GM18520 (cell line): ENCODE data around the gene SSBP1.
"Not testable (repeated sequence)": the region's sequence is repeated elsewhere in the genome, so short reads cannot be mapped to it uniquely, and the experiment has no call there.

Experiments used
- ATAC-seq: cut with Tn5 transposase; IDR thresholded peaks from one replicate; pipeline ENCODE4 v1.9.1; 2021; ENCODE audit not compliant: unreplicated experiment

The SSBP1 gene, protein sequence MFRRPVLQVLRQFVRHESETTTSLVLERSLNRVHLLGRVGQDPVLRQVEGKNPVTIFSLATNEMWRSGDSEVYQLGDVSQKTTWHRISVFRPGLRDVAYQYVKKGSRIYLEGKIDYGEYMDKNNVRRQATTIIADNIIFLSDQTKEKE

DNA sequence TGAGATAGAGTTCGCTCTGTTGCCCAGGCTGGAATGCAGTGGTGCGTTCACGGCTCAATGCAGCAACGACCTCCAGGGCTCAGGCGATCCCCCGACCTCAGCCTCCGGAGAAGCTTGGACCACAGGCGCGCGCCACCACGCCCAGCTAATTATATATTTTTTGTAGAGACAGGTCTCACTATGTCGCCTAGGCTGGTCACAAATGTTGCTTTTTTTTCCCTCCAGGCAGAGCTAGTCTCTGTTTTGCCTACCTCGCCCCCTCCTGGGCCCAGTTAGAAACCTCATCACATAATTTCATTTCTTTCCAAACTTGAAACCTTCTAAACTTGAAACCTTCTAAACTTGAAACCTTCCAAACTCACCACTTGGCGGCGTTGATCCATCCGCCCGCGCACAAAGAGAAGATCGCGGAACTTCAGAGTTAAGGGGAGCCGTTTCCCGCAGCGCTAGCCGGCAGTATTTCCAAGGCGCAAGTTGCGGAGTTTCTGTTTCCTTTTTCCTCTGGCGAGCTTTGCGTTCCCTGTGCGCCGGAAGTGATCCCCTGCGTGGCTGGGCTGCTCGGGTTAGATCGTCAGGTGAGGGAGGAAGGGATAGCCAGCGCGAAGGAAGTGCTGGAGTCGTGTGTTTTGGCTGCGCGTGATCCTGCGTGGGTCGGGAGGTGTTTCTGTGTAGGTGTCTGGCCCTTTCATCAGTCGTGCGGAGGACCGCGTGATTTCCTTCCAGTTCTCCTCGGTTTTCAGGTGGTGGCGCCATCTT lies at the start of gene SSBP1:
SSBP1 (plus strand) TSS at position 523 of the 756 bp plus-strand sequence. CDS start 809 bp downstream, outside the sequence.
- ATAC-seq: peak; percentile 90

DNA sequence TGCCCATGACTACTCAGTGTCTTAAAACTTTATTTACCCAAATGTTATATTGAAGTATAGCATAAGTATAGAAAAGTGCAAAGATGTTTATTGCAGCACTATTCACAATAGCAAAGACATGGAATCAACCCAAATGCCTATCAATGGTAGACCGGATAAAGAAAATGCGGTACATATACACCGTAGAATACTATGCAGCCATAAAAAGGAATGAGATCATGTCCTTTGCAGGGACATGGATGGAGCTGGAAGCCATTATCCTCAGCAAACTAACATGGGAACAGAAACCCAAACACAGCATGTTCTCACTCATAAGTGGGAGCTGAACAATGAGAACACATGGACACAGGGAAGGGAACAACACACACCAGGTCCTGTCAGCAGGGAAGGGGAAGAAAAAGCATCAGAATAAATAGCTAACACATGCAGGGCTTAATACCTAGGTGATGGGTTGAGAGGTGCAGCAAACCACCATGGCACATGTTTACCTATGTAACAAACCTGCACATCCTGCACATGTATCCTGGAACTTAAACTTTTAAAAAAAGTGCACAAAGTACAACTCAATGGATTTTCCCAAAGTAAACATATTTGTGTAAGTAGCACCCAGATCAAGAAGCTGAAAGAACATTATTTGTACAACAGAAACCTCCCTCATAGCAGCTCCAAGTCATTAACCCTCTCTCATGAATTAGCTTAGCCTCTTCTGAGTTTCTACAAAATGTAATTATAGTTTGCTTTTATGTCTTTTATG lies 48.9 kb upstream of the SSBP1 start:
- not testable (repeated sequence) for ATAC-seq

DNA sequence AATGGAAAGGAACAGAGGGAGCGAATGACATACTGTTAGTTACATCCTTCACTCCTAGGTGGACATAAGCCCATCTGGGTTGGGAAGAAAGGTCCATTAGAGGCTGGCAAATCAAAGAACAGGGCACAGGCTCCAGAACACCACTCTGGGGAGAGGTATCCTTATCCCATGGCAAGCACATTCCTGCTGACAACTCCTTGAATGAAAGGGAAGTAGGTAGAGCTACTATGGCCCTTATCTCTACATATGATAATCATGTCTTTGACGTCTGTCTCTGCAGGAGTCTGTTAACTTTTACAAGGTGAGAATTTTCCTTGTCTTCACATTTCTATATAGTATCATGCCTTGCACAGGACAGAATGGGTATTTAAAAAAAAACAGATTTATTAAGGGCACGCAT lies 46.6 kb upstream of the SSBP1 start:
- no peak for ATAC-seq

DNA sequence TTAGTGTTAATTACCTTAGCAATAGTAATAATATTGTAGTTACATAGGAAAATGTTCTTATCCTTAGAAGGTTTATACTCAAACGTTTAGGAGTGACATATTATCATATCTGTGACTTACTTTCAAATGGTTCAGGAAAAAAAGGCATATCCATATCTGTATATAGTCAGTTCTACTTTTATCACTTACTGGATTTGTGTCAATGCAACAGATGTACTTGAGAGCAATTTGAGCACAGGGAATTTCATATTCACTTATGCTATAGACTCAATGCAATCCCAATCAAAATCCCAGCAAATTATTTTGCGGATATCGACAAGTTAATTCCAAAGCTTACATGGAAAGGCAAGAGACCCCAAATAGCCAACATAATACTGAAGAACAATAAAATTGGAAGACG lies 46.2 kb upstream of the SSBP1 start:
- ATAC-seq: no peak

DNA sequence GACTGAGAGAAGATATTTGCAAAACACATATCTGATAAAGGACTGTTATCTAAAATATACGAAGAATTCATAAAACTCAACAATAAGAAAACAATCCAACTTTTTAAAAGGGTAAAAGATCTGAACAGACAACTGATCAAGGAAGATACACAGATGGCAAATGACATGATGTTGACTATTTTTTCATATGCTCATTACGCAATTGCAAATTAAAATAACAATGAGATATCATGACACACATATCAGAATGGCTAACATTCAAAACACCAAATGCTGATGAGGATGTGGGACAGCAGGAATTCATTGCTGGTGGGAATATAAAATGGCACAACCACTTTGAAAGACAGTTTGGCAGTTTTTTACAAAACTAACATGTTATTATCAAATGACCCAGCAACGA lies 45.1 kb upstream of the SSBP1 start:
- ATAC-seq: no peak

DNA sequence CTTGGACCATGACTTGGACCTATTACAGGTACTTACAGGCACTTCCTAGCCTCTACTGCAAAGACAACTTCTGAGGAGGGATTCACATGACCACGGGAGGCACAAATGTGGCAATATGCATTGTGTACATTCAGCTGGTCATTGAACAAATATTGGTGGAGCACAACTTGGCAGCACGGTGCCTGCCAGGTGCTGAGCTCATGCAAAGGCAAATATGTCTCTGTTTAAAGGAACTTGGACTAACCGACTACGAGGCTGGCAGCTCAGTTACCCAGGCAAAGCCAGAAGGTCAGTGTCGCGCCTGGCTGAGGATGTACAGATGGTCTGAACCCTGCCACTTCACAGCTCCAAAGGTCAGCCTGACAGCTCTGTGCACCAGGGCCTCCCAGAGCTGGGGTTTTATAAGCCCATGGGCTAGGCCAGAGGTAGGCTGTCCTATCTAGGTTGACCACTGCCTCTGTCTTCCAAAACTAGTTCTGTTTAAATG lies 42.3 kb upstream of the SSBP1 start:
- no peak for ATAC-seq

DNA sequence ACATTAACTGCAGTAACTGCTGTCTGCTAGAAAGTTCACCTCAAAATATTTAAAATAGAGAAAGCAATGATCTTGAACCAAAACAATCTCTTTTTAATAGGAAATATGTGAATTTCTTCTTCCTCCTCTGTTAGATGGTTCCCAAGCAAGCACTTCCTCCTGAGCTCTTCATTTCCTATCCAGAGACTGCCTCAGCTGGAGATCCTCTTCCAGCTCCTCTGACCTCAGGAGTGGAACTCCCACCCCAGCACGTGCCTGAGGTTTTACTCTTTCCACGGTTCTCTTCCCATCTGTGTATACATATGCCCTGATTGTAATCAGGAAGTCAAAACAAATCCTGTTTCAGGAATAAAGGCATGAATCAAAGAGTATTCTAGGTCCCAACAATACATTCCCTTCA lies 41.8 kb upstream of the SSBP1 start:
- no peak for ATAC-seq

DNA sequence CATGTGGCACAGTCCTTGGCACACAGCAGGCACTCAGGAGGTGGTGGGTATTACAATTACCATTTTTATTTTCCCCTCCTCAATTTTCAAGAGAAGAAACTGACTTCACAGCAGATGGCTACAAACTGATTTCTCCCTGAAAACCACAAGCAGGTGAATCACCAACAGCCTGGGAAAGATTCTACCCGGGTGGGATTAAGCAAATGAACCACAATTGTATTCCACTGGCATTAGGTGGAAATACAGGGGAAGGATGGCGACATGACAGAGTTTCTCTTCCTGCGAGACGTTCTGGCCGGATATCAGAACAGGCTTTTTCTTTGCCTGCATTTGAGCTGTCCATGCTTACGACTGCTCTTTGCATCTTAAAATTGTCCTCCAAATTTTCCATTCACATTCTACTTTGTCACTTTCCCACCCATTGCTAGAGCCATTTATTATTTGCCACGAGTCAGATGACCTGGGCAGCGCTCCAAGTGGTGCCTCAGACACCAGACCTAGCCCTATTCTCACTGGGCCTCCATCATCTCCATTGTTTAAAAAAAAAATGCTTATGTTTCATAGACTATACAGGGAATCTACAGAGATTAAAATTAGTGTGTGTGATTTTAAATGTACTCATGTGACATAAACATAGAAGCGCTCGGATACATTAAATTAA lies 40.8 kb upstream of the SSBP1 start:
- no peak for ATAC-seq

DNA sequence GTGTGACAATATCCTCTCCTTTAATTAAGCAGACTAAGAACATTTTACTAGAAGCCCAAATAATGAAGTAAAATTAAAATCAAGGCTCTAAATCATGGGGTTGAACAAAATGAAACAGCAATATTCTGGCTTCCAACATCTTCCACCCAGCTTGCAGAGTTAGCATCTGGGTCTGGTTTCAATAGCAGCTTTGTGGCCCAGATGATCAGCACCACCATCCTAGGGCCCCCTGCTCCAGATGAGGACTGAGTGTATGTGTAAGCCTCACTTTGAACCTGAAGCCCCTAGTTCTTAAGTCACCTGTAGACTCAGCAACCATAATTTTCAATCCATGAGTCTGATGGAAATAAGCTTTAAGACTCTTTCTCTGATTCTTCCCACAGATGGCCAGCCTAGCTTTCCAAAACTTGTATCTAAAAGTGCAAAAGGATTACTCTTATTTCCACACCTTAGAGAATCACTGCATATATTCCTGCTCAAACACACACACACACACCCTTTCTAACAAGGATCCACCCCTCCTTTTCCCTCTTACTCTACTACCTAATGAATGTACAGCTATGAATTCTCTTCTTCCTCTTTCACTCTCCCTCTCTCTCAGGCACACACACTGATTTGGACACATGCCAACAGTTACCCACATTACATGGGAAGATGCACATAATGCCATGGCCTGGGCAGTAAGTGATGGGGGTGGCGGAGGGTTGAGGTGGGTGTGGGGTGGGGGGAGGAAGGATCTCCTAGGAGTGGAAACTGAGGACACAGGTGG lies 39.7 kb upstream of the SSBP1 start:
- ATAC-seq: no peak

DNA sequence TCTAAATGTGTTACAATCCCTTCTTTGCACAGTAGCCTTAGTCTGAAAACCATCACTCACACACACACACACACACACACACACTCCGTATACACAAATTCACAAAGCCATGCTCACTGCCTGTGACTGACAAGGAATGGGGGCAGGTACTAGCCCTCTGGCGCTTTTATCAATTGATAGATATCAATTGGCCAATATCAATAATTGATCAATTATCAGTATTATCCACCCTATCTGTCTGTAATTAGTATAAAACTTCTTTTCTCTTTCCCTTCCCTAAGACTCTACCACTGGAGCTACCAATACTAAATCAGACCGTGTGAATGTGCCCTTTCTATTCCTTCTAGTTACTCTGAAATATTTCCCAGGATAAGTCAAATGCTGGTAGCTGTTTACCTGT lies 38.3 kb upstream of the SSBP1 start:
- no peak for ATAC-seq

DNA sequence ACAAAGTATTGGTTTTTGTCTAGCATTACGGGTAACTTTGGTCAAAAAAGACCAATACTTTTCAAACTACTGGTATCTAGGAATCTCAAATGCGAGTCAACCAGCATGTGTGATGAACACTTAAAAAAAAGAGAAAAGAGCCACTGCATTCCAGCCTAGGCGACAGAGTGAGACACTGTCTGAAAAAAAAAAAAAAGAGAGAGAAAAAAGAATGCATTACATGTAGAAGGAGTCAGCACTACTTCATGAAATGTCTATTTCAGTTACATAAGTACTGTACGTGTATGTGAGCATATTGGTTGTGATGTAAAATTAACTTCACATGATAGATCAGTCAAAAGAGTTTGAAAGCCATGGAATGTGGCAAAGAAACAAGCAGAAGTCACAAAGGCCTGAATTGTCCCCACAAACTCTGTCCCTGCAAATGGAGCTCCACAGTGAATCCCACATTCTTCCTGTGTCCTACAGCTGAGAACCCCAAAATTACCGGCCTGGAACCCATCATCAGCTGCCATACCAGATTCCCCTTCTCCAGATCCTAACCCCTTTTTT lies 37.8 kb upstream of the SSBP1 start:
- no peak for ATAC-seq

DNA sequence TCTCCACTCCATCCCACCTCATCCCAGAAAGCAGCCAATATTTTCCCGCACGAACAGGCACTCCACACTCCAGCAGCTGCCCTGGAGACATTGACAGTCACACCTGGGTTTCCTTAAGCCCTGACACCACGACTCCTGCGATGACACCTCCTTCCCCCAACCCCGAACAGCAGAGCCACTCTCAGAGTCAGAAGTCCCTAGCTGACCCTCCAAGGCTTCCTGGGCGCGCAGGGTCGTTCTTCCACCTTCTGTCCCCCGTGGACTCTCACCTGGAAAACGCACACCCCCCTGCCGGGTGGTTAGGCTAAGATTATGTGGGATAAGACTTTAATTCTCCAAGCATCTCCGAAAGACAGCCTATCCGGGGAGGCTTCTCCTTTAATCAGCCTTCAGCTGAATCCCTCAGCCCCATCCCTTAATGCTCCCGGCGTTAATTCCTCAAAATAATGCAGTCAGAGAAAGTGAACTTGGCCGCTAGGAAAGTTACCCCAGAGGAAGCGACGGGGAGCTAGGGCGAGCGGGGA lies 37.2 kb upstream of the SSBP1 start:
- ATAC-seq: no peak

DNA sequence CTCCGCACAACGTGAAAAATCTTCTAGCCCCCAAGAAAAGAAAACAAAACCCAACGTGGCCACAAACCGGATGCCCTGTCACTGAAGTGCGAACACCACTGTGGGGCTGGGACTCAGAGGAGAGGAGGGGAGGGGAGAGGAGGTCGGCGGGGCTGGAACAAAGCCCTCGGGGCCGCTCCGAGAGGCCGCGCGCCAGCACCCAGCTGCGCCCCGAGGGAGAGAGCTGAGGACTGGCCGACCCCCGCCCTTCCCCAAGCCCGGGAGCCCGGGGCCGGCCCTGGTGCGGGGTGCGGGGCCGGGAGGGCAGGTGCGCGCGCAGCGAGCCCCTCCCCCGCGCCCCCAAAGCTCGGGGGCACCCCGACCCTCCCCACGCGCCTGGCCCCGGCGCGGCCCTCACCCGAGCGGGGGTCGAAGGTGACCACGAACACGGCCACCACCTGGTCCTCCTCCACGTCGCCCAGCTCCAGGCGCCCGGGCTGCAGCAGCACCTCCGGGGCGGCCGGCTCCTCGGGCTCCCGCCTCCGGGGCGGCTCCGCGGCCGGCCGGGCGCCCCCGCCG lies 36.6 kb upstream of the SSBP1 start:
- ATAC-seq: peak; percentile 49

DNA sequence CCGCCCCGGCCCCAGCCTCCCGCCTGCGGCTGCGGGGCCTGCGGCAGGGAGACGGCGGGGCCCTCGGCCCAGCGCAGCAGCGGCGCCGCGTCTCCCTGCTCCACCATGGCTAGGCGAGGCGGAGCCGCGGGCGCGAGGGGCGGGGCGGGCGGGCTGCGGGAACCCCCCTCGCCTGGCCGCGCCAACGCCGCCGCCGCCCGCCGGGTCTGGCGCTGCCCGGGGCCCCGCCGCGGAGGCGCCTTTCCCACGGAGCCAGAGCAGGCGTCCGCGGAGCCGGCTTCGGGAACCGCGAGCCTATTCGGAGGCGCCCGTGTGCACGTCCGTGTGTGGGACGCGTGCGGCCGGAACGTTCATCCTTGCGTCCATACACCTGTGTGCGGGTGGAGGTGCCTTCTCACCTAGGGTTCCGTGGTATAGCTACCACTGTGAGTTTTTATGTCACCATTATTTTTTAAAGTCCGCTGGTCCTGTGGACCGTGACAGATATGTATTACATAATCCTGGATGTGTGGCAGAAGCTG lies 36.1 kb upstream of the SSBP1 start, which contains the start of gene DENND11:
DENND11 (minus strand) TSS at position 120 of the 521 bp plus-strand sequence; CDS start at position 107, 13 bp downstream.
- peak; percentile 66 for ATAC-seq

DNA sequence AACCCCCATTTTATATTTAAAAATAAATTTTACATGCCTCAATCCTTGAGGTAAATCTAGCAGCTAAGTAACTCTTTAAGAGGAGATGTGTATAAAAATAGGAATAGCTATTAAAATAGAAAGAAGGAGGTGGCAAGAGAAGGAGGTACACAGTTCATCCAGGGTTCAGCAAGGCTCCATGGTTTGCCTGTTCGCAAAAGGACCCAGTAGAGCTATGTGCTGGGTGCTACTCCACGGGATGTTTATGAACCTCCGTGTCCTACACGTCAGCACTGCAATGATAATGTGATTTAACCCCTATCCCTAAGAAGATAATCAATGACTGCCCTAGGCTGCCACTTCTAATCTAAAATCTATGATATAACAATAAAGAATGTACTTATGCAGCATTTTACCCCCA lies 35.3 kb upstream of the SSBP1 start:
- no peak for ATAC-seq

DNA sequence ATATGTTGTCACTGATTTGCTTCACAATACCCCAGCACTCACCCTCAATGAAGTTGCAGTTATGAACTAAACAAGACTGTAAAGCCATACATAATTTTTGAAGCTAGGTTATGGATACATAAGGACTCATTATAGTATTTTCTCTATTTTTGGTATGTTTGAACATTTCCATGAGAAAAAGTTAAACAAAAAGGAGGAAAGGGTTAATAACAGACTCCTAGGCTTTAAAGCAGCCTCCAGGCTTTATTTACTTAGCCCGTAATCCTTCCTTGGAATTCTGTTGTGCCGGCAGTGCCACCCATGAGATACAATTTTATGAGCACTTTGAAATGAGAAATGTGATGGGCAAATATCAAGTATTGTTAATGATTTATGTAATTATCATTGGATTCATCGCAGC lies 34.0 kb upstream of the SSBP1 start:
- no peak for ATAC-seq

DNA sequence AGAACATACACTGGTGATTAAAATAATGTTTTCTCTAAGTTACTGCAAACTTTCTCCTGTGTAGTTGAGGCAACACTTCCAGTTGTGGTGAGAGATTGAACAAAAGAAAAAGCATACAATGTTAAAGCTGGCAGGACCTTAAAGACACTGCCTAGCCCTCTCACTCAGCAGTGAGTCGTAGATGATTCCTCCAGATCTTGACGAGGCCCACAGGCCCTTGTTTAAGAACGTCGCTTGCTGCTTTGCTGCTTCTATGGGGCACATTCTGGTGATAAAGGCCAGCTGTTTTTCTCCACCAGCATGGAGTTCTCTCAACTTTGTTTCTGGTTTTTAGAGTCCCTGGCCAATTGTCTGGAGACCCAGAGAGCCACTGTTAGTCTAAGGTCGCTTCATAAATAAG lies 33.4 kb upstream of the SSBP1 start:
- no peak for ATAC-seq

DNA sequence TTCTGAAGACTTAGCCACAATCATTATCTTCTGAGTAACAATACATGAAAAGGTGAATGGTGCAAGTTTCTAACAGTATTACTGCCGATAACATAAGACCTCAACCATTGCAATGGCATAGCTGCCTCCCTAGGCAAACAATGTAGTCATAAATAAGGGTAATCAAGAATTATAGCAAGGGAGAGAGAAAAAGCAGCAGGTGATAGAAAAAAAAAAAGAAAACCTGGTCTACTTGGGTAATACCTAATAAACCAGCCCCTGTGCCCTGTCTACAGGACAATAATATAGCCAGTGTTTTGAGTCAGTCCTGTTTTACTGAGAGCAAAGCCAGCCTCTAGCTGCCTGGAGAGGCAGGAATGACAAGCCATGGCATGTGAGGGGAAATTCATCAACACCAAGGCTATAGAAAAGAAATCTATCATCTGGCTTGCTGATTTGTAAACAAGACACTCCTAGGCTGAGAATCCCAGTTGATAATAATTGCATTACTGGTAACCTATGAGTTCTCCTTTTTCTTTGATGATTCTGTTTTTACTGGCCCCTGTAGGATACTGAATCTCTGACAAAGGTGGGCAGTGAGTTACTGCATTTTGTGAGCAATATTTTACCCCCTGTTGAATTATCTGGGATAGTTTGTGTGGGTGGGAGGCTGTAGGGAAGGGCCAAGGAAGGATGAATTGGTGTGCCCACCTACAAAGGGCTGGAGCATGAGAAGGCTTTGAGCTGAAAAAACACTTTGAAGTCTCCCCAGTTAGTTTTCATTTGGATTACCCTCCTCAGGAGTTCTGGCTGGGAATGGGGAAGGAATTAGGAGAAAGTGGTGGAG lies 31.7 kb upstream of the SSBP1 start:
- ATAC-seq: no peak

DNA sequence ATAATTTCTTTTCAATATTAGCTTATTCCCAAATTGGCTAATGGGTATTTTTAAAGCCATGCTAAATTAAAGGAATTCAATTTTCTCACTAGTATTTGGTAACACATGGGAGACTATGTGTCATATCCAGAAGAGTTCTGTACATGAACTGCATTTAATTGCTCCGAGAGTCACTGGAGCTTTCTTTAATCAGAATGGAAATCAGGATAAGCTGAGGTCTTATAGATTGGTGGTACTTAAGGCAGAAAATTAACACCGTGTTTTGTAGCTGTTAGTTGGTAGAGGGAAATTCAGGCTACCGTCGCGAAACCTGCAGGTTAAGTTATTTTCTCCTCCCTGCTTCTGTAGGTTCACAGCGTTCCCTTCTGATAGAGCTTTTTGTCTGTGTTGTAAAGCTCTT lies 29.8 kb upstream of the SSBP1 start, which contains the start of gene WEE2:
WEE2 (plus strand) TSS at position 3 of the 400 bp plus-strand sequence. CDS start 406 bp downstream, outside the sequence.
- ATAC-seq: no peak
